ENCODE data around the gene MAP2K2. TPM values are rescaled to one million over a fixed set of nuclear protein-coding genes. Genes with fewer than 3 reads are reported as not detected.

MAP2K2 gene
- total and polyA plus RNA-seq, 4 donors, result 40.3 to 72.7 (median 54.1) TPM

DNA sequence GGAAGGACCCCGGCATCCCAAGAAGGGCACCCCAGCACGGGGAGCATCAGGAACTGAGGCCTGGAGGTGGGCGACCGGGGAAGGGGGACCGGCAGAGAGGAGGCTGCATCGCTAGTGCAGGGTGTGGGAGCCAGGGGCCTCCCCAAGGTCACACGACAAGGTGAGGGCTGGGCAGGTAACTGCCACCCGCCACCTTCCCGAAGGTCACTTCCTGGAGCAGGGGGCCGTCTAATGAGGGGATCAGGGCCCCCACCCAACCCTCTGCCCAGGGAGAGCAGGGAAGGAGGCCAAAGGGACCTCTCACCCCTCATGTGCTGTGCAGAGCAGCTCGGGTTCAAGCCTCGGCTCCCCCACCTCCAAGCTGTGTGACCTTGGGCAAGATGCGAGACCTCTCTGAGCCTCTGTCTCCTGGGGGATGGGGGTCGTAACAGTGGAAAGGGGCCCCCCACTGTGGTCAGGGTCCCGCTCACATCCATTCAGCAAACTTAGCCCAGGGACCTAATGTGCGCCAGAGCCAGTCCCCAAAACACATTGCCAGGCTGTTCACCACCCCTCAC, 63.2 kb downstream of the MAP2K2 start (continued):
- TF ChIP-seq, protein P1, sequence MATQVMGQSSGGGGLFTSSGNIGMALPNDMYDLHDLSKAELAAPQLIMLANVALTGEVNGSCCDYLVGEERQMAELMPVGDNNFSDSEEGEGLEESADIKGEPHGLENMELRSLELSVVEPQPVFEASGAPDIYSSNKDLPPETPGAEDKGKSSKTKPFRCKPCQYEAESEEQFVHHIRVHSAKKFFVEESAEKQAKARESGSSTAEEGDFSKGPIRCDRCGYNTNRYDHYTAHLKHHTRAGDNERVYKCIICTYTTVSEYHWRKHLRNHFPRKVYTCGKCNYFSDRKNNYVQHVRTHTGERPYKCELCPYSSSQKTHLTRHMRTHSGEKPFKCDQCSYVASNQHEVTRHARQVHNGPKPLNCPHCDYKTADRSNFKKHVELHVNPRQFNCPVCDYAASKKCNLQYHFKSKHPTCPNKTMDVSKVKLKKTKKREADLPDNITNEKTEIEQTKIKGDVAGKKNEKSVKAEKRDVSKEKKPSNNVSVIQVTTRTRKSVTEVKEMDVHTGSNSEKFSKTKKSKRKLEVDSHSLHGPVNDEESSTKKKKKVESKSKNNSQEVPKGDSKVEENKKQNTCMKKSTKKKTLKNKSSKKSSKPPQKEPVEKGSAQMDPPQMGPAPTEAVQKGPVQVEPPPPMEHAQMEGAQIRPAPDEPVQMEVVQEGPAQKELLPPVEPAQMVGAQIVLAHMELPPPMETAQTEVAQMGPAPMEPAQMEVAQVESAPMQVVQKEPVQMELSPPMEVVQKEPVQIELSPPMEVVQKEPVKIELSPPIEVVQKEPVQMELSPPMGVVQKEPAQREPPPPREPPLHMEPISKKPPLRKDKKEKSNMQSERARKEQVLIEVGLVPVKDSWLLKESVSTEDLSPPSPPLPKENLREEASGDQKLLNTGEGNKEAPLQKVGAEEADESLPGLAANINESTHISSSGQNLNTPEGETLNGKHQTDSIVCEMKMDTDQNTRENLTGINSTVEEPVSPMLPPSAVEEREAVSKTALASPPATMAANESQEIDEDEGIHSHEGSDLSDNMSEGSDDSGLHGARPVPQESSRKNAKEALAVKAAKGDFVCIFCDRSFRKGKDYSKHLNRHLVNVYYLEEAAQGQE (IDR thresholded peaks at IDR 0.05), result no peak
- TF ChIP-seq HNF4A (conservative IDR thresholded peaks at IDR 0.05) (no peak), GABPA (IDR thresholded peaks at IDR 0.05 in 1 of 2, conservative IDR thresholded peaks at IDR 0.05 in 1 of 2) (no peak), FOXA2 (IDR thresholded peaks at IDR 0.05) (no peak)

DNA sequence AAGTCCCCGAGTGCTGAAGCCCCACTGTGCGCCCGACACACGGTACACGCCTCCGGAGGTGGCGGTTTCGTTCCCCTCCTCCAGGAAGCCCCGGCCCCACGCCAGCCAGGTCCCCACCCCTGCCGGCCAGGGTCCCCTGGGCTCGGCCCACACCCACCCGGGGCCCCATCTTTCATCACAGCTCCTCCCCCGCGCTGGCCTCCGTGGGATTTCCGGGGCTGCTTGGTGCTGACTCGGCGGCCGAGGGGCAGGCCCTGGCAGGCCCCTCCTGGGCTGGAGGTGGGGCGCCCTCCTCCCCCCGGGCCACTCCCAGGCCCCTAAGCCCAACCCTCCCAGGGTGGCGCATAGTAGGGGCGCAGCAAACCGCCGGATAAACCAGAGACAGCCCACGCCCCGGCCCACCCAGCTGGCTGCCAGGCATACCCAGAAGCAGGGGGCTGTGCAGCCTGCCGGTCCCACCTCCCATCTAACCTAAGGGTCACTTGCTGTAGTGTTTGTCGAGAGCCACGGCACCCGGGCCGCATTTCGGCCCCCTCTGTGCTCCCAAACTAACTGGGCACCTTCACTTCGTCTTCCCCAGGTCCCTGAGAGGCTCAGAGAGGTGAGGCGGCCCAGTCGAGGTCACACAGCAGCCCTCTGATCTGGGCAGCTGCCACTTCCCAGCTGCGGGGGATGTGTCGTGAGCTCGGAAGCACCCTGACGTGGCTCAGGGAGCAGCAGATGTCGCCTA, 63.9 kb downstream of the MAP2K2 start:
- Histone ChIP-seq H3K27ac (ENCODE audit: low read depth in 1 of 2, low read length in 2 of 2) (peak overlapping the region; percentile 86 to 94), H3K4me3 (ENCODE audit: low read depth in 1 of 3, low read length in 3 of 3) (peak overlapping the region in 1 of 3 donors; percentile 46), H3K27me3 (ENCODE audit: control insufficient read depth in 4 of 4, insufficient read depth in 4 of 4, low read length in 3 of 4) (no peaks in the 10 kb centered on the region), H3K36me3 (ENCODE audit: control insufficient read depth in 4 of 4, insufficient read depth in 3 of 4, low read depth in 1 of 4, low read length in 3 of 4) (peaks cover 0 to 6% (median 1%) of the 10 kb centered on the region in 4 donors), H3K9me3 (ENCODE audit: control insufficient read depth in 4 of 4, low read length in 3 of 4) (no peaks in the 10 kb centered on the region), H3K9ac (ENCODE audit: low read depth in 1 of 2, low read length in 2 of 2) (peak overlapping the region in 1 of 2 donors; percentile 14), H3K4me1 (ENCODE audit: control insufficient read depth in 4 of 4, insufficient read depth in 4 of 4, low read length in 3 of 4) (peaks cover 42 to 69% (median 53%) of the 10 kb centered on the region in 4 donors)
- WGBS, result 52% methylated on average over 42 of the region's 42 CpGs
- no peak for TF ChIP-seq FOXA1 (IDR thresholded peaks at IDR 0.05)
- DNase-seq (ENCODE audit: low spot score), result no peak

DNA sequence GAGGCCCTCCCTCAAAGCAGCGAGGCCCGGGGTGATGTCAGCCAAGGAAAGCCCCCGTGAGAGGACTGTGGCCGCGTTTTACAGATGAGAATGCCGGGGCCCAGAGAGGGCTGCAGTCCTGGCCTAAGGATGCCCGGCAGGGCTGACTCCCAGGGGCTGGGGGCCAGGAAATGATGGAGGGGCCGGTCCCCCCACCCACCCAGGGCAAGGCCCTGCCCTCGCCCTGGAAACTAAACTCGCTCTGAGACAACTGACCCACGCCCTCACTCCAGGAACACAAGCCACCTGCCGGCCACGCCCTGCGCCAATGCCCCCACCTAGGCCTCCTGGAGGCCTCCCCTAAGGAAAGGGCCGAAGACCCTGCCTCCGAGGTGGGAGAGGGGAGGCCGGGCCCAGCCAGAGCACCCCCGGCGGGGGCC, 64.5 kb downstream of the MAP2K2 start:
- peak overlapping the region; percentile 86 to 94 for H3K27ac ChIP-seq (ENCODE audit: low read depth in 1 of 2, low read length in 2 of 2)
- no peaks in the 10 kb centered on the region for H3K27me3 ChIP-seq (ENCODE audit: control insufficient read depth in 4 of 4, insufficient read depth in 4 of 4, low read length in 3 of 4)
- peak overlapping the region in 1 of 3 donors; percentile 8 for H3K4me3 ChIP-seq (ENCODE audit: low read depth in 1 of 3, low read length in 3 of 3)
- 58% methylated on average over 19 of the region's 19 CpGs for WGBS
- peaks cover 42 to 70% (median 54%) of the 10 kb centered on the region in 4 donors for H3K4me1 ChIP-seq (ENCODE audit: control insufficient read depth in 4 of 4, insufficient read depth in 4 of 4, low read length in 3 of 4)
- no peak for DNase-seq (ENCODE audit: low spot score)
- TF ChIP-seq GABPA (IDR thresholded peaks at IDR 0.05 in 1 of 2, conservative IDR thresholded peaks at IDR 0.05 in 1 of 2), result no peak
- TF ChIP-seq JUND (IDR thresholded peaks at IDR 0.05), result no peak
- TF ChIP-seq, protein P2, sequence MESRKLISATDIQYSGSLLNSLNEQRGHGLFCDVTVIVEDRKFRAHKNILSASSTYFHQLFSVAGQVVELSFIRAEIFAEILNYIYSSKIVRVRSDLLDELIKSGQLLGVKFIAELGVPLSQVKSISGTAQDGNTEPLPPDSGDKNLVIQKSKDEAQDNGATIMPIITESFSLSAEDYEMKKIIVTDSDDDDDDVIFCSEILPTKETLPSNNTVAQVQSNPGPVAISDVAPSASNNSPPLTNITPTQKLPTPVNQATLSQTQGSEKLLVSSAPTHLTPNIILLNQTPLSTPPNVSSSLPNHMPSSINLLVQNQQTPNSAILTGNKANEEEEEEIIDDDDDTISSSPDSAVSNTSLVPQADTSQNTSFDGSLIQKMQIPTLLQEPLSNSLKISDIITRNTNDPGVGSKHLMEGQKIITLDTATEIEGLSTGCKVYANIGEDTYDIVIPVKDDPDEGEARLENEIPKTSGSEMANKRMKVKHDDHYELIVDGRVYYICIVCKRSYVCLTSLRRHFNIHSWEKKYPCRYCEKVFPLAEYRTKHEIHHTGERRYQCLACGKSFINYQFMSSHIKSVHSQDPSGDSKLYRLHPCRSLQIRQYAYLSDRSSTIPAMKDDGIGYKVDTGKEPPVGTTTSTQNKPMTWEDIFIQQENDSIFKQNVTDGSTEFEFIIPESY (IDR thresholded peaks at IDR 0.05), result no peak
- TF ChIP-seq, protein P1 (IDR thresholded peaks at IDR 0.05), result no peak
- TF ChIP-seq RAD21 (IDR thresholded peaks at IDR 0.05), result no peak
- no peak for TF ChIP-seq HNF4G (IDR thresholded peaks at IDR 0.05)
- TF ChIP-seq FOXA2 (IDR thresholded peaks at IDR 0.05), result no peak
- TF ChIP-seq TAF1 (conservative IDR thresholded peaks at IDR 0.05), result no peak
- no peak for TF ChIP-seq HNF4A (conservative IDR thresholded peaks at IDR 0.05)
- TF ChIP-seq, protein P3, sequence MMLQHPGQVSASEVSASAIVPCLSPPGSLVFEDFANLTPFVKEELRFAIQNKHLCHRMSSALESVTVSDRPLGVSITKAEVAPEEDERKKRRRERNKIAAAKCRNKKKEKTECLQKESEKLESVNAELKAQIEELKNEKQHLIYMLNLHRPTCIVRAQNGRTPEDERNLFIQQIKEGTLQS (IDR thresholded peaks at IDR 0.05), result no peak
- no peak for TF ChIP-seq NR2F2 (IDR thresholded peaks at IDR 0.05)
- TF ChIP-seq, protein P4, sequence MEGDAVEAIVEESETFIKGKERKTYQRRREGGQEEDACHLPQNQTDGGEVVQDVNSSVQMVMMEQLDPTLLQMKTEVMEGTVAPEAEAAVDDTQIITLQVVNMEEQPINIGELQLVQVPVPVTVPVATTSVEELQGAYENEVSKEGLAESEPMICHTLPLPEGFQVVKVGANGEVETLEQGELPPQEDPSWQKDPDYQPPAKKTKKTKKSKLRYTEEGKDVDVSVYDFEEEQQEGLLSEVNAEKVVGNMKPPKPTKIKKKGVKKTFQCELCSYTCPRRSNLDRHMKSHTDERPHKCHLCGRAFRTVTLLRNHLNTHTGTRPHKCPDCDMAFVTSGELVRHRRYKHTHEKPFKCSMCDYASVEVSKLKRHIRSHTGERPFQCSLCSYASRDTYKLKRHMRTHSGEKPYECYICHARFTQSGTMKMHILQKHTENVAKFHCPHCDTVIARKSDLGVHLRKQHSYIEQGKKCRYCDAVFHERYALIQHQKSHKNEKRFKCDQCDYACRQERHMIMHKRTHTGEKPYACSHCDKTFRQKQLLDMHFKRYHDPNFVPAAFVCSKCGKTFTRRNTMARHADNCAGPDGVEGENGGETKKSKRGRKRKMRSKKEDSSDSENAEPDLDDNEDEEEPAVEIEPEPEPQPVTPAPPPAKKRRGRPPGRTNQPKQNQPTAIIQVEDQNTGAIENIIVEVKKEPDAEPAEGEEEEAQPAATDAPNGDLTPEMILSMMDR (IDR thresholded peaks at IDR 0.05; ENCODE audit: low read depth, low read length, missing input control), result no peak
- no peak for TF ChIP-seq EGR1 (IDR thresholded peaks at IDR 0.05; ENCODE audit: low read depth in 2 of 2)
- no peak for TF ChIP-seq YY1 (IDR thresholded peaks at IDR 0.05)
- no peak for TF ChIP-seq SP1 (IDR thresholded peaks at IDR 0.05)
- H3K9me3 ChIP-seq (ENCODE audit: control insufficient read depth in 4 of 4, low read length in 3 of 4), result no peaks in the 10 kb centered on the region
- H3K9ac ChIP-seq (ENCODE audit: low read depth in 1 of 2, low read length in 2 of 2), result no peak overlapping the region
- H3K36me3 ChIP-seq (ENCODE audit: control insufficient read depth in 4 of 4, insufficient read depth in 3 of 4, low read depth in 1 of 4, low read length in 3 of 4), result peaks cover 0 to 11% (median 6%) of the 10 kb centered on the region in 4 donors

Measured in liver (tissue), 9 donors.